CD14-positive monocyte (primary cell): ENCODE data around the gene PODXL. TPM values are rescaled to one million over a fixed set of nuclear protein-coding genes. Genes with fewer than 3 reads are reported as not detected.

Experiments used
- DNase-seq, 3 donors: peaks; one replicate each; pipeline ENCODE4 v3.0.0-alpha.2; 2011 to 2022
- H2AFZ ChIP-seq: 2 replicates; pipeline ENCODE4 v1.6.0; 2012; ENCODE audit warnings: mild to moderate bottlenecking, low read depth, low read length, inconsistent platforms; ENCODE audit not compliant: insufficient read depth, poor library complexity, severe bottlenecking
- H3K27ac ChIP-seq, 2 donors: 1 replicate in 1 of 2; 2 replicates in 1 of 2; pipeline ENCODE4 v1.5.1; 2012 to 2013; ENCODE audit warnings: low read length in 2 of 2, control low read depth in 1 of 2, inconsistent platforms in 1 of 2, low read depth in 1 of 2, mild to moderate bottlenecking in 1 of 2
- H3K27me3 ChIP-seq, 2 donors: one replicate each; pipeline versions ENCODE4 v1.6.0 to v1.6.1; 2011 to 2013; ENCODE audit warnings: low read length in 2 of 2; ENCODE audit not compliant: control insufficient read depth in 2 of 2, insufficient read depth in 2 of 2
- H3K36me3 ChIP-seq, 2 donors: replicated peaks in 1 of 2; 1 replicate in 1 of 2; 2 replicates in 1 of 2; pipeline versions ENCODE4 v1.5.1 to v1.6.1; 2012 to 2013; ENCODE audit warnings: low read length in 2 of 2, control low read depth in 1 of 2, inconsistent platforms in 1 of 2, mild to moderate bottlenecking in 1 of 2; ENCODE audit not compliant: insufficient read depth in 2 of 2, control insufficient read depth in 1 of 2
- H3K4me1 ChIP-seq, 2 donors: 1 replicate in 1 of 2; 2 replicates in 1 of 2; pipeline versions ENCODE4 v1.5.1 to v1.6.1; 2012 to 2013; ENCODE audit warnings: low read length in 2 of 2, control low read depth in 1 of 2, inconsistent platforms in 1 of 2, mild to moderate bottlenecking in 1 of 2, moderate library complexity in 1 of 2; ENCODE audit not compliant: insufficient read depth in 2 of 2, control insufficient read depth in 1 of 2
- H3K4me2 ChIP-seq: replicated peaks from 2 replicates; pipeline ENCODE3; 2012; ENCODE audit warnings: low read length, moderate library complexity, mild to moderate bottlenecking; ENCODE audit not compliant: poor library complexity, severe bottlenecking; ENCODE audit errors: extremely low read depth
- H3K4me3 ChIP-seq, 3 experiments: fragments of 200-600 bp in 1 of 3; sonication (generic) in 1 of 3; replicated peaks in 1 of 3; 1 replicate in 2 of 3; 2 replicates in 1 of 3; pipeline ENCODE4 v1.5.1; 2011 to 2013; ENCODE audit warnings: low read length in 3 of 3, mild to moderate bottlenecking in 3 of 3, control low read depth in 2 of 3, low read depth in 2 of 3, inconsistent platforms in 1 of 3, moderate library complexity in 1 of 3
- H3K79me2 ChIP-seq: 2 replicates; pipeline ENCODE4 v1.6.0; 2012; ENCODE audit warnings: mild to moderate bottlenecking, control low read depth, inconsistent platforms, low read length, moderate library complexity; ENCODE audit not compliant: insufficient read depth
- H3K9ac ChIP-seq: 2 replicates; pipeline ENCODE4 v1.6.0; 2017; ENCODE audit warnings: low read length, mild to moderate bottlenecking; ENCODE audit not compliant: insufficient read depth, poor library complexity, severe bottlenecking
- H3K9me3 ChIP-seq, 2 donors: replicated peaks in 1 of 2; 1 replicate in 1 of 2; 2 replicates in 1 of 2; pipeline versions ENCODE4 v1.5.1 to v1.6.1; 2012 to 2013; ENCODE audit warnings: low read length in 2 of 2, control low read depth in 1 of 2; ENCODE audit not compliant: control insufficient read depth in 1 of 2, insufficient read depth in 1 of 2
- H4K20me1 ChIP-seq: 2 replicates; pipeline ENCODE4 v1.6.0; 2012; ENCODE audit warnings: mild to moderate bottlenecking, low read length, control low read depth, moderate library complexity; ENCODE audit not compliant: insufficient read depth
- H3K27ac Mint-ChIP-seq, 7 donors: one replicate each; pipeline ENCODE4 v1.8.0; 2020; ENCODE audit warnings: mild to moderate bottlenecking in 7 of 7, mixed read lengths in 7 of 7, moderate library complexity in 6 of 7, inconsistent platforms in 2 of 7
- H3K27me3 Mint-ChIP-seq, 3 donors: one replicate each; pipeline ENCODE4 v1.8.0; 2021 to 2022; ENCODE audit warnings: low read depth in 3 of 3, mild to moderate bottlenecking in 3 of 3, mixed read lengths in 3 of 3, moderate library complexity in 3 of 3, inconsistent platforms in 1 of 3
- H3K36me3 Mint-ChIP-seq, 2 donors: one replicate each; pipeline ENCODE4 v1.8.0; 2020; ENCODE audit warnings: mixed read lengths in 2 of 2, inconsistent platforms in 1 of 2, mild to moderate bottlenecking in 1 of 2
- H3K4me1 Mint-ChIP-seq: one replicate; pipeline ENCODE4 v1.8.0; 2020; ENCODE audit warnings: mild to moderate bottlenecking, mixed read lengths
- H3K4me3 Mint-ChIP-seq, 2 donors: one replicate each; pipeline ENCODE4 v1.8.0; 2020; ENCODE audit warnings: mild to moderate bottlenecking in 2 of 2, mixed read lengths in 2 of 2, moderate library complexity in 1 of 2
- H3K9me3 Mint-ChIP-seq, 7 donors: one replicate each; pipeline ENCODE4 v1.8.0; 2020 to 2022; ENCODE audit warnings: mixed read lengths in 7 of 7, mild to moderate bottlenecking in 6 of 7, moderate library complexity in 6 of 7, inconsistent platforms in 2 of 7
- CTCF ChIP-seq: fragments of 200-600 bp; IDR thresholded peaks from one replicate; pipeline ENCODE4 v1.8.0; 2022; ENCODE audit warnings: antibody characterized with exemption, mild to moderate bottlenecking
- WGBS: methylation state at CpG from one replicate; pipeline ENCODE4 v1.1.5; 2013; ENCODE audit warnings: missing lambda C conversion rate; ENCODE audit not compliant: insufficient coverage; 5-methylcytosine and 5-hydroxymethylcytosine counted together
- intact Hi-C, 2 donors: fragments of 100-400 bp; cut with micrococcal nuclease; formaldehyde crosslinking; loops; one replicate each; pipeline versions ENCODE4 v1.15.0 to v1.15.1; 2023
- polyA plus RNA-seq, 3 donors: library from polyadenylated mRNA; depleted of rRNA in 1 of 3; unstranded in 2 of 3; stranded (reverse) in 1 of 3; fragments of 300-500 nt in 2 of 3; fragments of >200 nt in 1 of 3; fragmentation: Illumina TruSeq in 2 of 3; gene quantifications; 1 replicate in 2 of 3; 2 replicates in 1 of 3; pipeline ENCODE4 v1.2.3, GENCODE V29; 2012 to 2021

The PODXL gene
- polyA plus RNA-seq, 3 donors, result 0.20 to 0.25 TPM; not detected in 1

GRCh38 chr7:131538071-131538812 is 18.2 kb downstream of the PODXL start:
- no peak overlapping the region for H3K9ac ChIP-seq
- H2AFZ ChIP-seq, result no peak overlapping the region
- no peaks in the 10 kb centered on the region for H3K79me2 ChIP-seq
- TF ChIP-seq CTCF, result no peak
- intact Hi-C loops, result no loop called here
- Mint-ChIP-seq H3K4me1 (peaks cover 2% of the 10 kb centered on the region), H3K9me3 (no peaks in the 10 kb centered on the region), H3K4me3 (no peak overlapping the region), H3K27ac (no peak overlapping the region), H3K27me3 (peaks cover 0 to 3% (median 2%) of the 10 kb centered on the region in 3 donors), H3K36me3 (no peaks in the 10 kb centered on the region)
- no peaks in the 10 kb centered on the region for H3K9me3 ChIP-seq
- no peaks in the 10 kb centered on the region for H3K36me3 ChIP-seq
- no peak overlapping the region for H3K4me2 ChIP-seq
- no peak for DNase-seq
- no peak overlapping the region for H3K4me3 ChIP-seq
- H4K20me1 ChIP-seq, result no peaks in the 10 kb centered on the region
- H3K4me1 ChIP-seq, result no peaks in the 10 kb centered on the region
- H3K27me3 ChIP-seq, result no peaks in the 10 kb centered on the region
- no peak overlapping the region for H3K27ac ChIP-seq
- 94% methylated on average over 6 of the region's 13 CpGs for WGBS

DNA sequence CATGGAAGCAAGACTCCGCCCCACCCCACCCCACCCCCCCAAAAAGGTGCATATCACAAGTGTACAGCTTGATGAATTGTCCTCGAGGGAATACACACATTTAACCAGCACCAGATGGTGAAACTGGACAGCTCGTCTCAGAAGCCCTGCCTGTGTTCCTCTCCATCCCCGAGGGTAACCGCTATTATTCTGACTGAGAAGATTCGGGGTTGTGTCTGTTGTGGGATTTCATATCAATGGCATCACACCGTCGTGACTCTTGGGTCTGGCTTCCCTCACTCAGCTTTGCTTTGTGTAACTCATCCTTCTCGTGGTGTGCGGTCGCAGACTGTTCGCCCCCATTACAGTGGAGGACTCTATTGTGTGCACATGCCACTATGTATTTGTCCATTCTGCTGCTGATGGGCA is 18.9 kb downstream of the PODXL start:
- H3K36me3 Mint-ChIP-seq, result no peaks in the 10 kb centered on the region
- H3K4me3 ChIP-seq, result no peak overlapping the region
- H3K9ac ChIP-seq, result no peak overlapping the region
- no peaks in the 10 kb centered on the region for H3K36me3 ChIP-seq
- no peak overlapping the region for H3K27ac ChIP-seq
- no peaks in the 10 kb centered on the region for H3K79me2 ChIP-seq
- no peak overlapping the region for H3K4me2 ChIP-seq
- H3K27me3 Mint-ChIP-seq, result peaks cover 0 to 5% (median 2%) of the 10 kb centered on the region in 3 donors
- TF ChIP-seq CTCF, result no peak
- peaks cover 2% of the 10 kb centered on the region for H3K4me1 Mint-ChIP-seq
- no peaks in the 10 kb centered on the region for H3K4me1 ChIP-seq
- H4K20me1 ChIP-seq, result no peaks in the 10 kb centered on the region
- H3K4me3 Mint-ChIP-seq, result no peak overlapping the region
- DNase-seq, result no peak
- no peak overlapping the region for H2AFZ ChIP-seq
- H3K27ac Mint-ChIP-seq, result no peak overlapping the region
- no peaks in the 10 kb centered on the region for H3K9me3 ChIP-seq
- intact Hi-C loops, result no loop called here
- no peaks in the 10 kb centered on the region for H3K9me3 Mint-ChIP-seq
- 98% methylated on average over 7 of the region's 12 CpGs for WGBS
- H3K27me3 ChIP-seq, result no peaks in the 10 kb centered on the region
